HEK293T (cell line): Measurements from ENCODE around the gene DLX2.

Experiments used
- ARNT ChIP-seq: fragments of 450-650 bp; IDR thresholded peaks from 2 replicates; pipeline ENCODE4 v1.6.1; 2017; ENCODE audit warnings: mild to moderate bottlenecking
- FOXK2 ChIP-seq: fragments of 450-650 bp; IDR thresholded peaks from 2 replicates; pipeline ENCODE4 v1.6.1; 2016; ENCODE audit warnings: mild to moderate bottlenecking
- L3MBTL2 ChIP-seq: fragments of 450-650 bp; conservative IDR thresholded peaks from 2 replicates; pipeline ENCODE4 v1.6.1; 2016; ENCODE audit warnings: mild to moderate bottlenecking
- SP1 ChIP-seq: fragments of 450-650 bp; IDR thresholded peaks from 2 replicates; pipeline ENCODE4 v1.6.1; 2017
- TARDBP ChIP-seq: fragments of 450-650 bp; IDR thresholded peaks from 2 replicates; pipeline ENCODE4 v1.6.1; 2016
- ZNF384 ChIP-seq: fragments of 450-650 bp; IDR thresholded peaks from 2 replicates; pipeline ENCODE4 v1.6.1; 2016

GRCh38 chr2:172099472-172100079 lies 3.1 kb downstream of the DLX2 start:
- TF ChIP-seq SP1: no peak
- TF ChIP-seq FOXK2: no peak
- no peak for TF ChIP-seq TARDBP
- TF ChIP-seq ZNF384: no peak
- TF ChIP-seq ARNT: no peak
- no peak for TF ChIP-seq L3MBTL2
